HEK293 (cell line): Measurements from ENCODE around the gene PRADC1.

ENCODE experiments used
- CTCF ChIP-seq: fragments of 450-650 bp; formaldehyde crosslinking; IDR thresholded peaks from 2 replicates; pipeline ENCODE4 v1.5.1; 2016; ENCODE audit warnings: missing biosample characterization, missing genetic modification characterization
- ELK4 ChIP-seq: IDR thresholded peaks from 2 replicates; pipeline ENCODE4 v1.6.1; 2011; ENCODE audit warnings: mild to moderate bottlenecking, low read depth, low read length, borderline replicate concordance
- KLF1 ChIP-seq: fragments of 450-650 bp; formaldehyde crosslinking; IDR thresholded peaks from 2 replicates; pipeline ENCODE4 v1.5.1; 2016; ENCODE audit warnings: missing biosample characterization, missing genetic modification characterization
- ZNF211 ChIP-seq: fragments of 450-650 bp; formaldehyde crosslinking; IDR thresholded peaks from 2 replicates; pipeline ENCODE4 v1.5.1; 2016; ENCODE audit warnings: low read depth, missing biosample characterization, missing genetic modification characterization
- ZNF214 ChIP-seq: fragments of 450-650 bp; formaldehyde crosslinking; IDR thresholded peaks from 2 replicates; pipeline ENCODE4 v1.5.1; 2017; ENCODE audit warnings: missing biosample characterization, mild to moderate bottlenecking, missing genetic modification characterization, borderline replicate concordance
- ZNF24 ChIP-seq: fragments of 450-650 bp; formaldehyde crosslinking; IDR thresholded peaks from 2 replicates; pipeline ENCODE4 v1.5.1; 2016; ENCODE audit warnings: missing biosample characterization, missing genetic modification characterization
- ZNF248 ChIP-seq: fragments of 450-650 bp; formaldehyde crosslinking; IDR thresholded peaks from 2 replicates; pipeline ENCODE4 v1.5.1; 2017; ENCODE audit warnings: missing biosample characterization, missing genetic modification characterization
- ZXDB ChIP-seq: fragments of 450-650 bp; formaldehyde crosslinking; IDR thresholded peaks from 2 replicates; pipeline ENCODE4 v1.5.1; 2016; ENCODE audit warnings: missing biosample characterization, missing genetic modification characterization

- no peak for TF ChIP-seq CTCF (tag by site-specific recombination)
- TF ChIP-seq ELK4 = no peak
- no peak for TF ChIP-seq ZNF24
- TF ChIP-seq ZNF214 (tag by site-specific recombination) = no peak
- no peak for TF ChIP-seq ZNF211
- TF ChIP-seq ZNF248 (tag by site-specific recombination) = no peak
- no peak for TF ChIP-seq KLF1 (tag by site-specific recombination)
- TF ChIP-seq ZXDB (tag by site-specific recombination) = no peak
Observed at GRCh38 chr2:73218298-73218697, 14.7 kb downstream of the PRADC1 start.
